H9 (cell line): ENCODE results near the gene AKT3. TPM values are rescaled to one million over a fixed set of nuclear protein-coding genes. Genes with fewer than 3 reads are reported as not detected.
"Not testable (repeated sequence)": the region's sequence is repeated elsewhere in the genome, so short reads cannot be mapped to it uniquely, and the experiment has no call there.

Experiments used
- DNase-seq: peaks from one replicate; pipeline ENCODE4 v3.0.0-alpha.2; 2017
- H2AFZ ChIP-seq: one replicate; pipeline ENCODE4 v1.6.1; 2013; ENCODE audit warnings: mild to moderate bottlenecking, low read length, control low read depth, moderate library complexity
- H2AK5ac ChIP-seq: 2 replicates; pipeline ENCODE4 v1.6.1; 2013; ENCODE audit warnings: low read length, control low read depth, mixed read lengths; ENCODE audit not compliant: insufficient read length
- H2BK120ac ChIP-seq: one replicate; pipeline ENCODE4 v1.6.1; 2013; ENCODE audit warnings: low read depth, mild to moderate bottlenecking, low read length, control low read depth, inconsistent platforms; ENCODE audit not compliant: poor library complexity, severe bottlenecking
- H2BK12ac ChIP-seq: 2 replicates; pipeline ENCODE4 v1.6.1; 2013; ENCODE audit warnings: low read length, control low read depth, mixed read lengths, low read depth; ENCODE audit not compliant: insufficient read length
- H2BK15ac ChIP-seq: 2 replicates; pipeline ENCODE4 v1.6.1; 2013; ENCODE audit warnings: low read depth, low read length, control low read depth
- H2BK20ac ChIP-seq: one replicate; pipeline ENCODE4 v1.6.1; 2013; ENCODE audit warnings: low read depth, mild to moderate bottlenecking, low read length, control low read depth, inconsistent platforms; ENCODE audit not compliant: poor library complexity, severe bottlenecking
- H2BK5ac ChIP-seq: 2 replicates; pipeline ENCODE4 v1.6.1; 2013; ENCODE audit warnings: low read length, control low read depth, mixed read lengths; ENCODE audit not compliant: insufficient read length
- H3K14ac ChIP-seq: 2 replicates; pipeline ENCODE4 v1.6.1; 2013; ENCODE audit warnings: low read length, control low read depth; ENCODE audit not compliant: insufficient read depth
- H3K18ac ChIP-seq: 2 replicates; pipeline ENCODE4 v1.6.1; 2013; ENCODE audit warnings: low read depth, mild to moderate bottlenecking, mixed read lengths, low read length, control low read depth; ENCODE audit not compliant: insufficient read length
- H3K23ac ChIP-seq: 2 replicates; pipeline ENCODE4 v1.6.1; 2013; ENCODE audit warnings: low read length, control low read depth, mixed read lengths, low read depth; ENCODE audit not compliant: insufficient read length
- H3K23me2 ChIP-seq: 2 replicates; pipeline ENCODE4 v1.6.1; 2013; ENCODE audit warnings: low read depth, mild to moderate bottlenecking, mixed read lengths, low read length, control low read depth; ENCODE audit not compliant: insufficient read length, poor library complexity, severe bottlenecking
- H3K27ac ChIP-seq: 2 replicates; pipeline ENCODE4 v1.5.1; 2013; ENCODE audit warnings: low read length, control low read depth, mixed read lengths, low read depth; ENCODE audit not compliant: insufficient read length
- H3K27me3 ChIP-seq: 2 replicates; pipeline ENCODE4 v1.6.1; 2013; ENCODE audit warnings: low read length, control low read depth, inconsistent platforms; ENCODE audit not compliant: insufficient read depth
- H3K4ac ChIP-seq: 2 replicates; pipeline ENCODE4 v1.6.1; 2013; ENCODE audit warnings: low read depth, mild to moderate bottlenecking, control low read depth, inconsistent platforms, low read length, moderate library complexity
- H3K4me1 ChIP-seq: 2 replicates; pipeline ENCODE4 v1.6.1; 2013; ENCODE audit warnings: low read length, control low read depth, inconsistent platforms; ENCODE audit not compliant: insufficient read depth
- H3K4me2 ChIP-seq: 2 replicates; pipeline ENCODE4 v1.6.1; 2013; ENCODE audit warnings: low read length, control low read depth, mixed read lengths; ENCODE audit not compliant: insufficient read length, insufficient read depth
- H3K56ac ChIP-seq: 2 replicates; pipeline ENCODE4 v1.6.1; 2013; ENCODE audit warnings: low read depth, mild to moderate bottlenecking, mixed read lengths, low read length, control low read depth; ENCODE audit not compliant: insufficient read length
- H3K79me1 ChIP-seq: 2 replicates; pipeline ENCODE4 v1.6.1; 2013; ENCODE audit warnings: low read depth, mild to moderate bottlenecking, moderate library complexity, low read length, control low read depth, inconsistent platforms; ENCODE audit not compliant: insufficient read depth, poor library complexity, severe bottlenecking
- H3K79me2 ChIP-seq: 2 replicates; pipeline ENCODE4 v1.6.1; 2013; ENCODE audit warnings: low read length, control low read depth, inconsistent platforms; ENCODE audit not compliant: insufficient read depth
- H3K9ac ChIP-seq: 2 replicates; pipeline ENCODE4 v1.6.1; 2013; ENCODE audit warnings: low read length, control low read depth, mixed read lengths; ENCODE audit not compliant: insufficient read length; ENCODE audit errors: extremely low read depth
- H3K9me3 ChIP-seq: one replicate; pipeline ENCODE4 v1.6.1; 2013; ENCODE audit warnings: low read depth, low read length, inconsistent platforms; ENCODE audit not compliant: control insufficient read depth
- H3T11ph ChIP-seq: one replicate; pipeline ENCODE4 v1.6.1; 2013; ENCODE audit warnings: mild to moderate bottlenecking, low read length, control low read depth, inconsistent platforms
- H4K20me1 ChIP-seq: one replicate; pipeline ENCODE4 v1.6.1; 2013; ENCODE audit not compliant: control insufficient read depth, insufficient read length, insufficient read depth
- H4K5ac ChIP-seq: 2 replicates; pipeline ENCODE4 v1.6.1; 2013; ENCODE audit warnings: low read depth, mild to moderate bottlenecking, mixed read lengths, low read length, control low read depth; ENCODE audit not compliant: insufficient read length
- H4K8ac ChIP-seq: replicated peaks from 2 replicates; pipeline ENCODE4 v1.6.1; 2013; ENCODE audit warnings: low read length, control low read depth, mixed read lengths, low read depth; ENCODE audit not compliant: insufficient read length
- H4K91ac ChIP-seq: 2 replicates; pipeline ENCODE4 v1.6.1; 2013; ENCODE audit warnings: low read depth, mild to moderate bottlenecking, moderate library complexity, mixed read lengths, low read length, control low read depth; ENCODE audit not compliant: insufficient read length
- H3K27ac Mint-ChIP-seq, 3 experiments: 2 replicates in 2 of 3; 3 replicates in 1 of 3; pipeline ENCODE4 v1.8.0; 2020 to 2021; ENCODE audit warnings: mixed read lengths in 3 of 3, mild to moderate bottlenecking in 1 of 3, moderate library complexity in 1 of 3
- H3K27me3 Mint-ChIP-seq: 2 replicates; pipeline ENCODE4 v1.8.0; 2021; ENCODE audit warnings: low read depth, mild to moderate bottlenecking, moderate library complexity, mixed read lengths
- H3K36me3 Mint-ChIP-seq, 3 experiments: 2 replicates in 2 of 3; 3 replicates in 1 of 3; pipeline ENCODE4 v1.8.0; 2020 to 2021; ENCODE audit warnings: low read depth in 3 of 3, mixed read lengths in 3 of 3; ENCODE audit not compliant: insufficient read depth in 1 of 3
- H3K4me1 Mint-ChIP-seq, 2 experiments: 2 replicates each; pipeline ENCODE4 v1.8.0; 2020; ENCODE audit warnings: mixed read lengths in 2 of 2
- H3K4me3 Mint-ChIP-seq, 2 experiments: 2 replicates in 1 of 2; 3 replicates in 1 of 2; pipeline ENCODE4 v1.8.0; 2020 to 2021; ENCODE audit warnings: mild to moderate bottlenecking in 2 of 2, mixed read lengths in 2 of 2, moderate library complexity in 1 of 2
- H3K9me3 Mint-ChIP-seq, 2 experiments: 2 replicates in 1 of 2; 3 replicates in 1 of 2; pipeline ENCODE4 v1.8.0; 2020; ENCODE audit warnings: mild to moderate bottlenecking in 2 of 2, mixed read lengths in 2 of 2, moderate library complexity in 1 of 2
- WGBS: extraction: QIAGEN DNeasy Blood & Tissue Kit; methylation state at CpG from one replicate; pipeline ENCODE4 v1.1.7; 2013; ENCODE audit warnings: missing lambda C conversion rate, low lambda C conversion rate, mixed read lengths; ENCODE audit not compliant: insufficient read length; ENCODE audit errors: extremely low coverage; 5-methylcytosine and 5-hydroxymethylcytosine counted together
- total RNA-seq: library from RNA; stranded (reverse); gene quantifications from 2 replicates; pipeline ENCODE4 v1.2.1, GENCODE V29; 2021
- TF ChIP-seq, protein P1 (sequence below): fragments of 200-600 bp; sonication (generic); conservative IDR thresholded peaks from 3 replicates; pipeline ENCODE4 v1.8.0; 2021; ENCODE audit warnings: antibody characterized with exemption, mild to moderate bottlenecking

AKT3 gene
- total RNA-seq, 1 experiment from 2014 or later = 27.8 TPM

DNA sequence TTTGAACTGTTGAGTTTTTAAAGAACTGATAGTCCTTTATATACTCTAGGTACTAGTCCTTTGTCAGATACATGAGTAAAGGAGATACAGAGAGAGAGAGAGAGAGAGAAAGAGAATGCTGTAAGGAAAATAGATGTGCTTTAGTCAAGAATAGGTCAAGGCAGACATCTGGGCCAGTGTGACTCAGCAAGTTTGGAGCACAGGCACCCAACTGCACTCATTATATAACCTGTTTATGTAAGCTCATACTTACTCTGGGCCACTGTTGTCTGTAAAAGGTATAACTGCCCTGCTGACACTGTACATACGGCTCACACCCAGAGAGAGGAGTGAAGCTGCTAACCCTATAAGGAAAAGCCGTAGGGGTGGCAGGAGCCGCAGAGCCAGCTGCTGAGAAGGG lies 32.2 kb upstream of the AKT3 start:
- H2AFZ ChIP-seq = no peak overlapping the region
- H3K9me3 Mint-ChIP-seq = no peaks in the 10 kb centered on the region; a peak in 2 of 5 replicates
- H3K4me3 Mint-ChIP-seq = no peak overlapping the region

DNA sequence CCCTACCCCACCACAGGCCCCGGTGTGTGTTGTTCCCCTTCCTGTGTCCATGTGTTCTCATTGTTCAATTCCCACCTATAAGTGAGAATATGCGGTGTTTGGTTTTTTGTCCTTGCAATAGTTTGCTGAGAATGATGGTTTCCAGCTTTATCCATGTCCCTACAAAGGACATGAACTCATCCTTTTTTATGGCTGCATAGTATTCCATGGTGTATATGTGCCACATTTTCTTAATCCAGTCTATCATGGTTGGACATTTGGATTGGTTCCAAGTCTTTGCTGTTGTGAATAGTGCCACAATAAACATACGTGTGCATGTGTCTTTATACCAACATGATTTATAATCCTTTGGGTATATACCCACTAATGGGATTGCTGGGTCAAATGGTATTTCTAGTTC lies 27.0 kb upstream of the AKT3 start:
- H3K14ac ChIP-seq, DNase-seq, H2BK120ac ChIP-seq, H3K27ac ChIP-seq, H4K91ac ChIP-seq, H3K79me2 ChIP-seq, H3K4ac ChIP-seq, H3K4me1 Mint-ChIP-seq, H3K4me2 ChIP-seq, H3K27ac Mint-ChIP-seq, H4K8ac ChIP-seq, H3K4me1 ChIP-seq, H2BK12ac ChIP-seq, H3K56ac ChIP-seq, H3K23me2 ChIP-seq, H4K20me1 ChIP-seq, H3K27me3 ChIP-seq, H3K9me3 Mint-ChIP-seq, H3K9ac ChIP-seq, H3K27me3 Mint-ChIP-seq, H2AK5ac ChIP-seq, H2BK15ac ChIP-seq, H4K5ac ChIP-seq, H3K9me3 ChIP-seq, H2BK5ac ChIP-seq, H3T11ph ChIP-seq, H3K23ac ChIP-seq, H2AFZ ChIP-seq, H3K36me3 Mint-ChIP-seq, H3K18ac ChIP-seq, H2BK20ac ChIP-seq, H3K4me3 Mint-ChIP-seq, H3K79me1 ChIP-seq: not testable (repeated sequence)
- no CpG with 5 or more reads among the region's 3 CpGs for WGBS

More for the DNA sequence above, 32.2 kb upstream of the AKT3 start:
- Histone ChIP-seq H2BK120ac (no peak overlapping the region), H3K79me1 (no peaks in the 10 kb centered on the region), H4K91ac (no peak overlapping the region), H3K9me3 (no peaks in the 10 kb centered on the region), H3K23me2 (no peaks in the 10 kb centered on the region), H2BK5ac (no peak overlapping the region), H3K4ac (no peak overlapping the region), H2BK12ac (no peak overlapping the region), H3K18ac (no peak overlapping the region), H2AK5ac (no peak overlapping the region), H3K23ac (no peak overlapping the region), H4K20me1 (no peaks in the 10 kb centered on the region), H3K27me3 (no peaks in the 10 kb centered on the region), H2BK15ac (no peak overlapping the region), H2BK20ac (no peak overlapping the region), H3K14ac (no peak overlapping the region), H3T11ph (no peak overlapping the region), H4K8ac (no peak overlapping the region), H4K5ac (no peak overlapping the region), H3K56ac (no peak overlapping the region), H3K79me2 (no peaks in the 10 kb centered on the region), H3K4me2 (no peak overlapping the region), H3K9ac (no peak overlapping the region), H3K27ac (no peak overlapping the region), H3K4me1 (no peaks in the 10 kb centered on the region)
- TF ChIP-seq, protein P1, sequence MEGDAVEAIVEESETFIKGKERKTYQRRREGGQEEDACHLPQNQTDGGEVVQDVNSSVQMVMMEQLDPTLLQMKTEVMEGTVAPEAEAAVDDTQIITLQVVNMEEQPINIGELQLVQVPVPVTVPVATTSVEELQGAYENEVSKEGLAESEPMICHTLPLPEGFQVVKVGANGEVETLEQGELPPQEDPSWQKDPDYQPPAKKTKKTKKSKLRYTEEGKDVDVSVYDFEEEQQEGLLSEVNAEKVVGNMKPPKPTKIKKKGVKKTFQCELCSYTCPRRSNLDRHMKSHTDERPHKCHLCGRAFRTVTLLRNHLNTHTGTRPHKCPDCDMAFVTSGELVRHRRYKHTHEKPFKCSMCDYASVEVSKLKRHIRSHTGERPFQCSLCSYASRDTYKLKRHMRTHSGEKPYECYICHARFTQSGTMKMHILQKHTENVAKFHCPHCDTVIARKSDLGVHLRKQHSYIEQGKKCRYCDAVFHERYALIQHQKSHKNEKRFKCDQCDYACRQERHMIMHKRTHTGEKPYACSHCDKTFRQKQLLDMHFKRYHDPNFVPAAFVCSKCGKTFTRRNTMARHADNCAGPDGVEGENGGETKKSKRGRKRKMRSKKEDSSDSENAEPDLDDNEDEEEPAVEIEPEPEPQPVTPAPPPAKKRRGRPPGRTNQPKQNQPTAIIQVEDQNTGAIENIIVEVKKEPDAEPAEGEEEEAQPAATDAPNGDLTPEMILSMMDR = no peak
- WGBS = no CpG with 5 or more reads among the region's 3 CpGs
- H3K36me3 Mint-ChIP-seq = no peaks in the 10 kb centered on the region
- H3K27me3 Mint-ChIP-seq = no peaks in the 10 kb centered on the region
- H3K4me1 Mint-ChIP-seq = no peaks in the 10 kb centered on the region
- H3K27ac Mint-ChIP-seq = no peak overlapping the region; a peak in 1 of 7 replicates
- DNase-seq = no peak
